Spleen (tissue), 7 donors: ENCODE data around the gene TBC1D8.

ENCODE experiments used
- CTCF ChIP-seq, 11 experiments: fragments of 200-600 bp in 7 of 11; fragments of 450-650 bp in 4 of 11; sonication (generic) in 4 of 11; IDR thresholded peaks in 8 of 11; conservative IDR thresholded peaks in 3 of 11; 1 replicate in 7 of 11; 2 replicates in 4 of 11; pipeline versions ENCODE4 v1.4.0 to v1.8.0; 2016 to 2021; ENCODE audit warnings: antibody characterized with exemption in 11 of 11, inconsistent platforms in 4 of 11, mild to moderate bottlenecking in 1 of 11
- POLR2A ChIP-seq, 3 donors: fragments of 450-650 bp; IDR thresholded peaks; one replicate each; pipeline ENCODE4 v1.5.1; 2017; ENCODE audit warnings: antibody characterized with exemption in 3 of 3, mild to moderate bottlenecking in 1 of 3
- POLR2AphosphoS5 ChIP-seq, 3 donors: sonication (generic); formaldehyde crosslinking; IDR thresholded peaks; one replicate each; pipeline ENCODE4 v1.5.1; 2017; ENCODE audit warnings: antibody characterized with exemption in 3 of 3
- donor health status: DM: no; HTN: no; CAD: no; lungs with moderate emphysema.
- donor health status: DM: no; HTN: no; CAD: no.
- donor health status: DM: no; HTN: no; CAD: no.

GRCh38 chr2:100983201-100983600 lies 168.0 kb downstream of the TBC1D8 start:
- TF ChIP-seq POLR2AphosphoS5 (IDR thresholded peaks at IDR 0.05) (no peak), POLR2A (IDR thresholded peaks at IDR 0.05) (no peak), CTCF (IDR thresholded peaks at IDR 0.05 in 8 of 11, conservative IDR thresholded peaks at IDR 0.05 in 3 of 11) (no peak)
